Karpas-422 (cell line): ENCODE measurements around the gene CARD19. TPM values are rescaled to one million over a fixed set of nuclear protein-coding genes. Genes with fewer than 3 reads are reported as not detected.

Experiments used
- DNase-seq: peaks from one replicate; pipeline ENCODE4 v3.0.0-alpha.2; 2015
- H2AFZ ChIP-seq: fragments of 200-600 bp; sonication (generic); 2 replicates; pipeline ENCODE4 v1.6.1; 2014; ENCODE audit warnings: antibody characterized with exemption, low read length, mixed read lengths
- H3K27ac ChIP-seq: fragments of 200-600 bp; sonication (generic); 2 replicates; pipeline ENCODE4 v1.5.1; 2014; ENCODE audit warnings: mild to moderate bottlenecking, low read length, moderate library complexity
- H3K27me3 ChIP-seq: fragments of 200-600 bp; sonication (generic); 2 replicates; pipeline ENCODE4 v1.6.1; 2014; ENCODE audit warnings: low read length, mixed read lengths
- H3K36me3 ChIP-seq: fragments of 200-600 bp; sonication (generic); 2 replicates; pipeline ENCODE4 v1.6.1; 2014; ENCODE audit warnings: low read length, mixed read lengths; ENCODE audit not compliant: insufficient read depth
- H3K4me1 ChIP-seq: fragments of 200-600 bp; sonication (generic); 2 replicates; pipeline ENCODE4 v1.6.1; 2014; ENCODE audit warnings: mild to moderate bottlenecking, low read length, mixed read lengths
- H3K4me2 ChIP-seq: fragments of 200-600 bp; sonication (generic); 2 replicates; pipeline ENCODE4 v1.6.1; 2014; ENCODE audit warnings: low read length, low read depth, mild to moderate bottlenecking; ENCODE audit not compliant: poor library complexity, severe bottlenecking
- H3K4me3 ChIP-seq: fragments of 200-600 bp; sonication (generic); 2 replicates; pipeline ENCODE4 v1.5.1; 2014; ENCODE audit warnings: mild to moderate bottlenecking, antibody characterized with exemption, low read length, mixed read lengths
- H3K79me2 ChIP-seq: fragments of 200-600 bp; sonication (generic); 2 replicates; pipeline ENCODE4 v1.6.1; 2014; ENCODE audit warnings: mild to moderate bottlenecking, low read length, mixed read lengths
- H3K9ac ChIP-seq: fragments of 200-600 bp; sonication (generic); 2 replicates; pipeline ENCODE4 v1.6.0; 2014; ENCODE audit warnings: low read length
- H3K9me2 ChIP-seq: fragments of 200-600 bp; sonication (generic), shearing (Covaris generic); replicated peaks from 2 replicates; pipeline ENCODE4 v1.6.0; 2014; ENCODE audit warnings: mild to moderate bottlenecking, low read length, moderate library complexity; ENCODE audit not compliant: insufficient read depth
- H3K9me3 ChIP-seq: fragments of 300-700, 200-600 bp; sonication (generic); 2 replicates; pipeline ENCODE4 v1.6.1; 2014; ENCODE audit warnings: low read length, mixed read lengths
- H4K20me1 ChIP-seq: fragments of 200-600 bp; sonication (generic); 2 replicates; pipeline ENCODE4 v1.6.1; 2014; ENCODE audit warnings: mild to moderate bottlenecking, antibody characterized with exemption, low read length, low read depth; ENCODE audit not compliant: insufficient read depth
- total RNA-seq: library from RNA; depleted of rRNA; stranded (reverse); fragments of >200 nt; shearing (Covaris generic); gene quantifications from 2 replicates; pipeline ENCODE4 v1.2.3, GENCODE V29; 2014; ENCODE audit warnings: low replicate concordance

CARD19 gene
- total RNA-seq, 1 experiment from 2014 or later: 5.5 TPM

- no peak overlapping the region for H3K9ac ChIP-seq
- no peak overlapping the region for H2AFZ ChIP-seq
- H3K4me3 ChIP-seq: no peak overlapping the region
- no peaks in the 10 kb centered on the region for H3K9me2 ChIP-seq
- H3K27me3 ChIP-seq: no peaks in the 10 kb centered on the region
- no peaks in the 10 kb centered on the region for H3K79me2 ChIP-seq
- peaks cover 21% of the 10 kb centered on the region for H3K4me1 ChIP-seq
- peaks cover 6% of the 10 kb centered on the region; the same call in 1 of the 2 replicates for H4K20me1 ChIP-seq
- H3K4me2 ChIP-seq: no peak overlapping the region
- H3K36me3 ChIP-seq: no peaks in the 10 kb centered on the region
- H3K9me3 ChIP-seq: no peaks in the 10 kb centered on the region
- H3K27ac ChIP-seq: no peak overlapping the region
- DNase-seq: no peak
Observed at GRCh38 chr9:93130861-93131481, 35.0 kb downstream of the CARD19 start.

- Histone ChIP-seq H3K27ac (no peak overlapping the region), H3K27me3 (no peaks in the 10 kb centered on the region), H3K9me3 (no peaks in the 10 kb centered on the region), H2AFZ (no peak overlapping the region), H3K79me2 (no peaks in the 10 kb centered on the region), H4K20me1 (peaks cover 6% of the 10 kb centered on the region; the same call in 1 of the 2 replicates), H3K36me3 (no peaks in the 10 kb centered on the region), H3K4me1 (peaks cover 29% of the 10 kb centered on the region), H3K9ac (no peak overlapping the region), H3K4me3 (no peak overlapping the region), H3K4me2 (no peak overlapping the region), H3K9me2 (no peaks in the 10 kb centered on the region)
- no peak for DNase-seq
Observed at GRCh38 chr9:93131599-93132286, 35.7 kb downstream of the CARD19 start.

GRCh38 chr9:93132287-93132927, 36.4 kb downstream of the CARD19 start:
- Histone ChIP-seq H3K9me3 (no peaks in the 10 kb centered on the region), H3K4me3 (no peak overlapping the region; the same call in 1 of the 2 replicates), H3K79me2 (no peaks in the 10 kb centered on the region), H3K9ac (no peak overlapping the region), H3K27ac (no peak overlapping the region), H3K4me1 (peaks cover 36% of the 10 kb centered on the region), H2AFZ (no peak overlapping the region), H4K20me1 (peaks cover 6% of the 10 kb centered on the region; the same call in 1 of the 2 replicates), H3K27me3 (no peaks in the 10 kb centered on the region), H3K36me3 (no peaks in the 10 kb centered on the region), H3K4me2 (no peak overlapping the region), H3K9me2 (no peaks in the 10 kb centered on the region)
- no peak for DNase-seq

GRCh38 chr9:93132946-93133680, 37.1 kb downstream of the CARD19 start:
- Histone ChIP-seq H3K9me2 (no peaks in the 10 kb centered on the region), H3K4me2 (peak overlapping the region; percentile 91), H2AFZ (no peak overlapping the region), H3K4me1 (peaks cover 43% of the 10 kb centered on the region), H3K79me2 (no peaks in the 10 kb centered on the region), H3K36me3 (no peaks in the 10 kb centered on the region), H3K4me3 (peak overlapping the region; percentile 79), H3K27ac (no peak overlapping the region), H4K20me1 (peaks cover 6% of the 10 kb centered on the region; the same call in 1 of the 2 replicates), H3K27me3 (no peaks in the 10 kb centered on the region), H3K9me3 (no peaks in the 10 kb centered on the region), H3K9ac (peak overlapping the region; percentile 73)
- no peak for DNase-seq

GRCh38 chr9:93133681-93134014, 37.6 kb downstream of the CARD19 start:
- no peaks in the 10 kb centered on the region for H3K9me3 ChIP-seq
- H3K27me3 ChIP-seq: no peaks in the 10 kb centered on the region
- H2AFZ ChIP-seq: peak overlapping the region; percentile 38; the same call in 1 of the 2 replicates
- peak overlapping the region; percentile 73 for H3K9ac ChIP-seq
- peak overlapping the region; percentile 79 for H3K4me3 ChIP-seq
- H3K4me2 ChIP-seq: peak overlapping the region; percentile 91
- no peaks in the 10 kb centered on the region for H3K79me2 ChIP-seq
- H4K20me1 ChIP-seq: peaks cover 6% of the 10 kb centered on the region; the same call in 1 of the 2 replicates
- DNase-seq: peak; percentile 67
- no peak overlapping the region for H3K27ac ChIP-seq
- H3K4me1 ChIP-seq: peaks cover 48% of the 10 kb centered on the region
- H3K36me3 ChIP-seq: no peaks in the 10 kb centered on the region
- H3K9me2 ChIP-seq: no peaks in the 10 kb centered on the region

- Histone ChIP-seq H3K9me2 (no peaks in the 10 kb centered on the region), H3K9me3 (no peaks in the 10 kb centered on the region), H3K36me3 (no peaks in the 10 kb centered on the region), H2AFZ (peak within 1 kb of the TSS; percentile 77), H3K4me3 (peak within 1 kb of the TSS; percentile 79), H3K9ac (peak within 1 kb of the TSS; percentile 73), H3K27me3 (no peaks in the 10 kb centered on the region), H3K79me2 (no peaks in the 10 kb centered on the region), H3K27ac (no peak within 1 kb of the TSS), H3K4me2 (peak within 1 kb of the TSS; percentile 91), H3K4me1 (peaks cover 51% of the 10 kb centered on the region), H4K20me1 (peaks cover 6% of the 10 kb centered on the region; the same call in 1 of the 2 replicates)
- peak; percentile 80 for DNase-seq
Observed at GRCh38 chr9:93134015-93134739, 38.2 kb downstream of the CARD19 start, which contains the start of gene NINJ1. Gene NINJ1, minus strand, starts transcription at chr9:93134251. Its CDS starts 34 bp downstream, at chr9:93134217.

GRCh38 chr9:93134740-93135444, 38.9 kb downstream of the CARD19 start:
- H3K27ac ChIP-seq: no peak overlapping the region
- H3K9me3 ChIP-seq: no peaks in the 10 kb centered on the region
- H4K20me1 ChIP-seq: peaks cover 6% of the 10 kb centered on the region; the same call in 1 of the 2 replicates
- no peaks in the 10 kb centered on the region for H3K27me3 ChIP-seq
- peaks cover 58% of the 10 kb centered on the region for H3K4me1 ChIP-seq
- H3K4me3 ChIP-seq: peak overlapping the region; percentile 79
- no peaks in the 10 kb centered on the region for H3K36me3 ChIP-seq
- no peaks in the 10 kb centered on the region for H3K79me2 ChIP-seq
- peak overlapping the region; percentile 73 for H3K9ac ChIP-seq
- peak overlapping the region; percentile 91 for H3K4me2 ChIP-seq
- H2AFZ ChIP-seq: peak overlapping the region; percentile 77; the same call in 1 of the 2 replicates
- no peaks in the 10 kb centered on the region for H3K9me2 ChIP-seq
- no peak for DNase-seq
